Measurements from ENCODE around the gene CEP104.

DNA sequence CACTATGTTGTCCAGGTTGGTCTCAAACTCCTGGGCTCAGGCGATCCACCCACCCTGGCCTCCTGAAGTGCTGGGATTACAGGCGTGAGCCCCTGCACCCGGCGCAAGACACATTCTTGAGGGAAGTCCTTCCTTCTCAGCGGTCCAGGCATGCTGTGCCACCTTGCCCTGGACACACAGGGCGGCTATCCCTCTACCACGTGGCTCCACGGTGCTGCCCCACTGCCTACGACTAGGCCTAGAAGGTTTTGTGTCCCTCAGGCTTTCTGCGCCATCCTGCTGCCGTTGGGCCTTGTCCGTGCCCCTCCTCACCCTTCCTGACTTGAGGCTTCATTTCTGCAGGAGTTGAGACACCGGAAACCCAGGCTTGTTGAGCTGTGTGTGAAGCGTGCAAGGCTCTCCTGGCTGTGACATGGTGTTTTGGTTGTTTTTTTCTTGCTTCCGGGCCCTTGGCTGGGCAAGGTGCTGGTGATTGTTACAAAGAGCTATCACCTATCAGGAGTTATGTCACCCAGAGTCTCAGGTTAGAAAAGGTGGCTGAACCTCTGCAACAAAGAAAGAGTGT is 29.2 kb upstream of the CEP104 start:
- TF ChIP-seq CHD2 (IDR thresholded peaks at IDR 0.05; ENCODE audit: low read depth, low read length): no peak
- no peak for TF ChIP-seq SREBF2 (CRISPR knock-in tag; IDR thresholded peaks at IDR 0.05)
- TF ChIP-seq, protein P1, sequence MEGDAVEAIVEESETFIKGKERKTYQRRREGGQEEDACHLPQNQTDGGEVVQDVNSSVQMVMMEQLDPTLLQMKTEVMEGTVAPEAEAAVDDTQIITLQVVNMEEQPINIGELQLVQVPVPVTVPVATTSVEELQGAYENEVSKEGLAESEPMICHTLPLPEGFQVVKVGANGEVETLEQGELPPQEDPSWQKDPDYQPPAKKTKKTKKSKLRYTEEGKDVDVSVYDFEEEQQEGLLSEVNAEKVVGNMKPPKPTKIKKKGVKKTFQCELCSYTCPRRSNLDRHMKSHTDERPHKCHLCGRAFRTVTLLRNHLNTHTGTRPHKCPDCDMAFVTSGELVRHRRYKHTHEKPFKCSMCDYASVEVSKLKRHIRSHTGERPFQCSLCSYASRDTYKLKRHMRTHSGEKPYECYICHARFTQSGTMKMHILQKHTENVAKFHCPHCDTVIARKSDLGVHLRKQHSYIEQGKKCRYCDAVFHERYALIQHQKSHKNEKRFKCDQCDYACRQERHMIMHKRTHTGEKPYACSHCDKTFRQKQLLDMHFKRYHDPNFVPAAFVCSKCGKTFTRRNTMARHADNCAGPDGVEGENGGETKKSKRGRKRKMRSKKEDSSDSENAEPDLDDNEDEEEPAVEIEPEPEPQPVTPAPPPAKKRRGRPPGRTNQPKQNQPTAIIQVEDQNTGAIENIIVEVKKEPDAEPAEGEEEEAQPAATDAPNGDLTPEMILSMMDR (IDR thresholded peaks at IDR 0.05 in 2 of 3, conservative IDR thresholded peaks at IDR 0.05 in 1 of 3; ENCODE audit: insufficient read depth in 2 of 3, low read depth in 1 of 3, low read length in 3 of 3): no peak
